Measurements from ENCODE around the gene AEN.
A peak's percentile ranks its signal among the peaks of the same experiment; 100 is the strongest.
"Not testable (repeated sequence)": the region's sequence is repeated elsewhere in the genome, so short reads cannot be mapped to it uniquely, and the experiment has no call there.

Gene AEN

GRCh38 chr15:88630798-88631463, 9.8 kb downstream of the AEN start:
- no peaks in the 10 kb centered on the region for H3K27me3 ChIP-seq (ENCODE audit: control insufficient read depth, insufficient read depth, low read length, poor library complexity, severe bottlenecking)
- H3K4me3 ChIP-seq (ENCODE audit: insufficient read depth, low read depth, low read length) = no peak overlapping the region
- no peak overlapping the region for H3K27ac ChIP-seq (ENCODE audit: insufficient read depth, low read depth, low read length, poor library complexity, severe bottlenecking)
- H3K4me1 ChIP-seq (ENCODE audit: control insufficient read depth, insufficient read depth, low read length) = no peaks in the 10 kb centered on the region
- peaks cover 61% of the 10 kb centered on the region for H3K36me3 ChIP-seq (ENCODE audit: control insufficient read depth, insufficient read depth, low read length)
- WGBS, 2 experiments = 93 to 96% methylated on average over 7 of the region's 7 CpGs
- H3K9me3 ChIP-seq (ENCODE audit: control insufficient read depth, low read length) = no peaks in the 10 kb centered on the region

DNA sequence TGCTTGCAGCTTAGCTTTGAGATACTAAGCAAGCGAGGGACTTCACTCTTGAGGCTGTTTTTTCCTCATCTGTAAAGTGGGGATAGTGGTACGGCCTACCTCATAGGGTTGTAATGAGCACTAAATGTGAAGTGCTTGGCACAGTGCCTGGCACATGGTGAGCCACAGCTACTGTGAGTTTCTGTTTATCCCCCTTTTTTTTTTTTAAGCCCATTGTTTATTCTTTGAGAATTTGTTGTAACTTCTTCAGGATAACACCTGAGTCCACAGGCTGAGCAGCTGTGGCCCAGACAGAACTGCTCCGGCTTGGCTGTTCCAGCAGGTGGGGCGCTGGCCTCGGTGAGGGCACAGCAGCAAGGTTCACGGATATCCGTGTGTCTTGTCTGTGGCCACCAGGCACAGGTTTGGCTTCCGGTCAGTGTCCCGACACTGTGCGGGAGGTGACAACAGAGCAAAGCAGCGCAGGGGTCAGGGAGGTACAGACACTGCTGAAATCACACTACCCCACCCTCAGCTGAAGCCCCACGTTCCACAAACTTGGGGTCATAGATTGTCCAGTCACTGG, 10.4 kb downstream of the AEN start:
- no peaks in the 10 kb centered on the region for H3K9me3 ChIP-seq (ENCODE audit: control insufficient read depth, low read length)
- 95 to 96% methylated on average over 12 of the region's 12 CpGs for WGBS, 2 experiments
- no peak overlapping the region for H3K27ac ChIP-seq (ENCODE audit: insufficient read depth, low read depth, low read length, poor library complexity, severe bottlenecking)
- H3K4me1 ChIP-seq (ENCODE audit: control insufficient read depth, insufficient read depth, low read length) = no peaks in the 10 kb centered on the region
- H3K36me3 ChIP-seq (ENCODE audit: control insufficient read depth, insufficient read depth, low read length) = peaks cover 56% of the 10 kb centered on the region
- H3K4me3 ChIP-seq (ENCODE audit: insufficient read depth, low read depth, low read length) = no peak overlapping the region
- H3K27me3 ChIP-seq (ENCODE audit: control insufficient read depth, insufficient read depth, low read length, poor library complexity, severe bottlenecking) = no peaks in the 10 kb centered on the region

GRCh38 chr15:88632797-88633196, 11.7 kb downstream of the AEN start:
- peaks cover 51% of the 10 kb centered on the region for H3K36me3 ChIP-seq (ENCODE audit: control insufficient read depth, insufficient read depth, low read length)
- H3K27me3 ChIP-seq (ENCODE audit: control insufficient read depth, insufficient read depth, low read length, poor library complexity, severe bottlenecking); H3K4me1 ChIP-seq (ENCODE audit: control insufficient read depth, insufficient read depth, low read length); H3K9me3 ChIP-seq (ENCODE audit: control insufficient read depth, low read length); H3K4me3 ChIP-seq (ENCODE audit: insufficient read depth, low read depth, low read length); H3K27ac ChIP-seq (ENCODE audit: insufficient read depth, low read depth, low read length, poor library complexity, severe bottlenecking): not testable (repeated sequence)
- WGBS, 2 experiments = 79 to 89% methylated on average over 7 of the region's 7 CpGs

- peaks cover 37% of the 10 kb centered on the region for H3K36me3 ChIP-seq (ENCODE audit: control insufficient read depth, insufficient read depth, low read length)
- H3K27ac ChIP-seq (ENCODE audit: insufficient read depth, low read depth, low read length, poor library complexity, severe bottlenecking) = no peak overlapping the region
- H3K27me3 ChIP-seq (ENCODE audit: control insufficient read depth, insufficient read depth, low read length, poor library complexity, severe bottlenecking) = no peaks in the 10 kb centered on the region
- H3K9me3 ChIP-seq (ENCODE audit: control insufficient read depth, low read length) = no peaks in the 10 kb centered on the region
- H3K4me3 ChIP-seq (ENCODE audit: insufficient read depth, low read depth, low read length) = no peak overlapping the region
- WGBS, 2 experiments = 91 to 95% methylated on average over 2 of the region's 2 CpGs
- H3K4me1 ChIP-seq (ENCODE audit: control insufficient read depth, insufficient read depth, low read length) = peaks cover 15% of the 10 kb centered on the region
These were observed 13.3 kb downstream of the AEN start for GRCh38 chr15:88634449-88634848.

- H3K9me3 ChIP-seq (ENCODE audit: control insufficient read depth, low read length) = no peaks in the 10 kb centered on the region
- H3K4me1 ChIP-seq (ENCODE audit: control insufficient read depth, insufficient read depth, low read length) = peaks cover 15% of the 10 kb centered on the region
- peaks cover 29% of the 10 kb centered on the region for H3K36me3 ChIP-seq (ENCODE audit: control insufficient read depth, insufficient read depth, low read length)
- no peak overlapping the region for H3K4me3 ChIP-seq (ENCODE audit: insufficient read depth, low read depth, low read length)
- 94% methylated on average over 6 of the region's 6 CpGs for WGBS, 2 experiments
- no peak overlapping the region for H3K27ac ChIP-seq (ENCODE audit: insufficient read depth, low read depth, low read length, poor library complexity, severe bottlenecking)
- H3K27me3 ChIP-seq (ENCODE audit: control insufficient read depth, insufficient read depth, low read length, poor library complexity, severe bottlenecking) = no peaks in the 10 kb centered on the region
These were observed 14.2 kb downstream of the AEN start for GRCh38 chr15:88635318-88635717.

GRCh38 chr15:88636050-88636449, 14.9 kb downstream of the AEN start:
- H3K27ac ChIP-seq (ENCODE audit: insufficient read depth, low read depth, low read length, poor library complexity, severe bottlenecking) = peak overlapping the region; percentile 26
- WGBS, 2 experiments = 83 to 89% methylated on average over 11 of the region's 11 CpGs
- no peaks in the 10 kb centered on the region for H3K27me3 ChIP-seq (ENCODE audit: control insufficient read depth, insufficient read depth, low read length, poor library complexity, severe bottlenecking)

GRCh38 chr15:88636654-88637053, 15.5 kb downstream of the AEN start:
- 86 to 87% methylated on average over 5 of the region's 5 CpGs for WGBS, 2 experiments
- Histone ChIP-seq H3K9me3 (ENCODE audit: control insufficient read depth, low read length) (no peaks in the 10 kb centered on the region), H3K27me3 (ENCODE audit: control insufficient read depth, insufficient read depth, low read length, poor library complexity, severe bottlenecking) (no peaks in the 10 kb centered on the region), H3K36me3 (ENCODE audit: control insufficient read depth, insufficient read depth, low read length) (peaks cover 17% of the 10 kb centered on the region), H3K27ac (ENCODE audit: insufficient read depth, low read depth, low read length, poor library complexity, severe bottlenecking) (no peak overlapping the region), H3K4me1 (ENCODE audit: control insufficient read depth, insufficient read depth, low read length) (peaks cover 15% of the 10 kb centered on the region), H3K4me3 (ENCODE audit: insufficient read depth, low read depth, low read length) (no peak overlapping the region)

More at GRCh38 chr15:88636050-88636449, 14.9 kb downstream of the AEN start:
- Histone ChIP-seq H3K4me1 (ENCODE audit: control insufficient read depth, insufficient read depth, low read length) (peaks cover 15% of the 10 kb centered on the region), H3K9me3 (ENCODE audit: control insufficient read depth, low read length) (no peaks in the 10 kb centered on the region), H3K36me3 (ENCODE audit: control insufficient read depth, insufficient read depth, low read length) (peaks cover 22% of the 10 kb centered on the region), H3K4me3 (ENCODE audit: insufficient read depth, low read depth, low read length) (no peak overlapping the region)

DNA sequence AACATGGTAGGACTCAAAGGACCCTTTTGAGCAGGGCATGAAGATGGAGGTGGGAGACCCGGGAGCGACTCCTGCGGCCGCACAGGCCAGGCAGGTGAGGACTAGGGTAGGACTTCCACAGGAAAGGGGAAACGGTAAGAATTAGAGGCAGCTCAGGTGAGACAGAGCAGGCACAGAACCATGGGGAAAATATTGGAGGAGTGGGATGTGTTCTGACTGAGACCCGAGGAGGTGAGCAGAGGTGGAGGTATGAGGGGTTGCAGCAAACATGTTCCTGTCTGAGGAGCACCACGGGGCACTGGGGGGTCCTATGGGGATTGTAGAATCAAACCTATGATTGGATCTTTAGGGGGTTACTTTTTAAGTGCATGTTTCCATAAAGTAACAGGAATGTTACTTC, 16.3 kb downstream of the AEN start:
- 78 to 79% methylated on average over 7 of the region's 7 CpGs for WGBS, 2 experiments
- Histone ChIP-seq H3K4me1 (ENCODE audit: control insufficient read depth, insufficient read depth, low read length) (peaks cover 15% of the 10 kb centered on the region), H3K36me3 (ENCODE audit: control insufficient read depth, insufficient read depth, low read length) (peaks cover 9% of the 10 kb centered on the region), H3K9me3 (ENCODE audit: control insufficient read depth, low read length) (no peaks in the 10 kb centered on the region), H3K27ac (ENCODE audit: insufficient read depth, low read depth, low read length, poor library complexity, severe bottlenecking) (no peak overlapping the region), H3K27me3 (ENCODE audit: control insufficient read depth, insufficient read depth, low read length, poor library complexity, severe bottlenecking) (no peaks in the 10 kb centered on the region), H3K4me3 (ENCODE audit: insufficient read depth, low read depth, low read length) (no peak overlapping the region)

GRCh38 chr15:88637841-88638625, 16.9 kb downstream of the AEN start:
- Histone ChIP-seq H3K36me3 (ENCODE audit: control insufficient read depth, insufficient read depth, low read length) (peaks cover 9% of the 10 kb centered on the region), H3K4me3 (ENCODE audit: insufficient read depth, low read depth, low read length) (peak overlapping the region; percentile 20), H3K4me1 (ENCODE audit: control insufficient read depth, insufficient read depth, low read length) (peaks cover 15% of the 10 kb centered on the region), H3K27ac (ENCODE audit: insufficient read depth, low read depth, low read length, poor library complexity, severe bottlenecking) (peak overlapping the region; percentile 55), H3K27me3 (ENCODE audit: control insufficient read depth, insufficient read depth, low read length, poor library complexity, severe bottlenecking) (no peaks in the 10 kb centered on the region), H3K9me3 (ENCODE audit: control insufficient read depth, low read length) (no peaks in the 10 kb centered on the region)
- 72 to 79% methylated on average over 7 of the region's 7 CpGs for WGBS, 2 experiments

GRCh38 chr15:88638626-88639372, 17.7 kb downstream of the AEN start, which contains the start of gene ISG20:
TSS of gene ISG20 (plus strand) at chr15:88639016. CDS start at chr15:88639367, 351 bp downstream.
- Histone ChIP-seq H3K9me3 (ENCODE audit: control insufficient read depth, low read length) (no peaks in the 10 kb centered on the region), H3K27me3 (ENCODE audit: control insufficient read depth, insufficient read depth, low read length, poor library complexity, severe bottlenecking) (no peaks in the 10 kb centered on the region), H3K27ac (ENCODE audit: insufficient read depth, low read depth, low read length, poor library complexity, severe bottlenecking) (peak within 1 kb of the TSS; percentile 55), H3K4me1 (ENCODE audit: control insufficient read depth, insufficient read depth, low read length) (peaks cover 15% of the 10 kb centered on the region), H3K36me3 (ENCODE audit: control insufficient read depth, insufficient read depth, low read length) (peaks cover 4% of the 10 kb centered on the region), H3K4me3 (ENCODE audit: insufficient read depth, low read depth, low read length) (peak within 1 kb of the TSS; percentile 20)
- WGBS, 2 experiments = 22 to 23% methylated on average over 27 of the region's 27 CpGs

All from ectodermal cell (in vitro differentiated cells).